HG03378 (cell line): ENCODE data around the gene KRT20.

Experiments
- ATAC-seq: cut with Tn5 transposase; IDR thresholded peaks from one replicate; pipeline ENCODE4 v1.9.1; 2021; ENCODE audit warnings: mild to moderate bottlenecking, moderate library complexity; ENCODE audit not compliant: unreplicated experiment

KRT20 gene

GRCh38 chr17:40854175-40854814 lies 30.7 kb downstream of the KRT20 start:
- ATAC-seq: no peak

GRCh38 chr17:40852364-40852763 lies 32.7 kb downstream of the KRT20 start:
- ATAC-seq: no peak

- no peak for ATAC-seq
Observed at GRCh38 chr17:40850293-40850972, 34.6 kb downstream of the KRT20 start.

- ATAC-seq: no peak
Observed at GRCh38 chr17:40849723-40850122, 35.3 kb downstream of the KRT20 start.

GRCh38 chr17:40848583-40849235 lies 36.3 kb downstream of the KRT20 start:
- no peak for ATAC-seq

- no peak for ATAC-seq
Observed at GRCh38 chr17:40846515-40847144, 38.4 kb downstream of the KRT20 start.

GRCh38 chr17:40844671-40845107 lies 40.4 kb downstream of the KRT20 start:
- ATAC-seq: no peak

- ATAC-seq: no peak
Observed at GRCh38 chr17:40843242-40843641, 41.8 kb downstream of the KRT20 start.

GRCh38 chr17:40841246-40841645 lies 43.8 kb downstream of the KRT20 start:
- no peak for ATAC-seq

- ATAC-seq: no peak
Observed at GRCh38 chr17:40839194-40839593, 45.8 kb downstream of the KRT20 start.

GRCh38 chr17:40836020-40836419 lies 49.0 kb downstream of the KRT20 start:
- ATAC-seq: no peak

GRCh38 chr17:40833882-40834281 lies 51.2 kb downstream of the KRT20 start:
- ATAC-seq: no peak

GRCh38 chr17:40832840-40833239 lies 52.2 kb downstream of the KRT20 start:
- ATAC-seq: no peak

- no peak for ATAC-seq
Observed at GRCh38 chr17:40830085-40830776, 54.8 kb downstream of the KRT20 start.

- ATAC-seq: no peak
Observed at GRCh38 chr17:40828454-40829044, 56.5 kb downstream of the KRT20 start.

- ATAC-seq: no peak
Observed at GRCh38 chr17:40827746-40828453, 57.1 kb downstream of the KRT20 start.
